Liver (tissue), 3 donors: Measurements from ENCODE around the gene PHETA1.

Source experiments
- EGR1 ChIP-seq, 2 donors: IDR thresholded peaks; 2 replicates each; pipeline ENCODE4 v1.6.1; 2016 to 2018; ENCODE audit warnings: antibody characterized with exemption in 2 of 2, low read depth in 2 of 2
- MAX ChIP-seq: IDR thresholded peaks from 2 replicates; pipeline ENCODE4 v1.6.1; 2016; ENCODE audit warnings: antibody characterized with exemption
- RAD21 ChIP-seq, 2 donors: IDR thresholded peaks; 2 replicates each; pipeline ENCODE4 v1.6.1; 2016; ENCODE audit warnings: antibody characterized with exemption in 2 of 2, mild to moderate bottlenecking in 2 of 2
- TF ChIP-seq, protein P1 (sequence below): fragments of 150-350 bp; IDR thresholded peaks from 2 replicates; pipeline ENCODE4 v1.5.1; 2017; ENCODE audit warnings: improper control_type of control experiment, low read depth, low read length; ENCODE audit not compliant: missing input control
- TF ChIP-seq, protein P2 (sequence below): IDR thresholded peaks from 2 replicates; pipeline ENCODE4 v1.6.1; 2016; ENCODE audit warnings: antibody characterized with exemption
- donor health status: healthy.
- donor health status: healthy.

DNA sequence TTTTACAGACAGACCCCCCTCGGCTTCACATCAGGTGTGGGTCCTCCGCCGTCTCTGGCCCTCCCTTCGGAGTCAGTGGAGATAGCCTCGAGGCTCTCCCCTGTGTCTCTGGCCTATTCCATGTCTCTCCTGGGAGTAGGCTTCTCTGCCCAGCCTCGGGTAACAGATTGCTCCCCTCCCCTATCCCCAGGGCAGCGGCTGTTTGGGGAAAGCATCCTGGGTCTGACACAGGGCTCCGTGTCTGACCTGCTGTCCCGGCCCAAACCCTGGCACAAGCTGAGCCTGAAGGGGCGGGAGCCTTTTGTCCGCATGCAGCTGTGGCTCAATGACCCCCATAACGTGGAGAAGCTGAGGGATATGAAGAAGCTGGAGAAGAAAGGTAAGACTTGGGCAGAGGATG is 30.8 kb downstream of the PHETA1 start:
- TF ChIP-seq, protein P1, sequence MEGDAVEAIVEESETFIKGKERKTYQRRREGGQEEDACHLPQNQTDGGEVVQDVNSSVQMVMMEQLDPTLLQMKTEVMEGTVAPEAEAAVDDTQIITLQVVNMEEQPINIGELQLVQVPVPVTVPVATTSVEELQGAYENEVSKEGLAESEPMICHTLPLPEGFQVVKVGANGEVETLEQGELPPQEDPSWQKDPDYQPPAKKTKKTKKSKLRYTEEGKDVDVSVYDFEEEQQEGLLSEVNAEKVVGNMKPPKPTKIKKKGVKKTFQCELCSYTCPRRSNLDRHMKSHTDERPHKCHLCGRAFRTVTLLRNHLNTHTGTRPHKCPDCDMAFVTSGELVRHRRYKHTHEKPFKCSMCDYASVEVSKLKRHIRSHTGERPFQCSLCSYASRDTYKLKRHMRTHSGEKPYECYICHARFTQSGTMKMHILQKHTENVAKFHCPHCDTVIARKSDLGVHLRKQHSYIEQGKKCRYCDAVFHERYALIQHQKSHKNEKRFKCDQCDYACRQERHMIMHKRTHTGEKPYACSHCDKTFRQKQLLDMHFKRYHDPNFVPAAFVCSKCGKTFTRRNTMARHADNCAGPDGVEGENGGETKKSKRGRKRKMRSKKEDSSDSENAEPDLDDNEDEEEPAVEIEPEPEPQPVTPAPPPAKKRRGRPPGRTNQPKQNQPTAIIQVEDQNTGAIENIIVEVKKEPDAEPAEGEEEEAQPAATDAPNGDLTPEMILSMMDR: no peak
- TF ChIP-seq RAD21 (IDR thresholded peaks at IDR 0.05) (no peak), EGR1 (IDR thresholded peaks at IDR 0.05; ENCODE audit: low read depth in 2 of 2) (no peak), MAX (no peak)
- TF ChIP-seq, protein P2, sequence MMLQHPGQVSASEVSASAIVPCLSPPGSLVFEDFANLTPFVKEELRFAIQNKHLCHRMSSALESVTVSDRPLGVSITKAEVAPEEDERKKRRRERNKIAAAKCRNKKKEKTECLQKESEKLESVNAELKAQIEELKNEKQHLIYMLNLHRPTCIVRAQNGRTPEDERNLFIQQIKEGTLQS: no peak
